Measurements from ENCODE around the gene DAAM1. TPM values are rescaled to one million over a fixed set of nuclear protein-coding genes. Genes with fewer than 3 reads are reported as not detected.

The DAAM1 gene
- polyA plus RNA-seq, 1 experiment, result 4.7 TPM

- POLR2A ChIA-PET, result interaction anchor here (1.0 kb wide), 1 partner anchor 19 kb away, joined by 3 read pairs; no protein-coding TSS in a partner anchor
- Histone ChIP-seq H3K27me3 (ENCODE audit: control insufficient read depth, insufficient read depth, low read length) (no peaks in the 10 kb centered on the region), H3K36me3 (ENCODE audit: control insufficient read depth, insufficient read depth, low read length) (peaks cover 1% of the 10 kb centered on the region; the same call in 1 of the 2 replicates), H3K4me3 (ENCODE audit: low read depth, low read length) (no peak overlapping the region)
- CTCF ChIA-PET, result no interaction called here
- DNase-seq (ENCODE audit: low read depth), result no peak
- TF ChIP-seq CTCF (IDR thresholded peaks at IDR 0.05; ENCODE audit: insufficient read depth, low read depth, low read length), result no peak
Measured at GRCh38 chr14:59358784-59359183, 170.3 kb downstream of the DAAM1 start.

- no peak for TF ChIP-seq CTCF (IDR thresholded peaks at IDR 0.05; ENCODE audit: insufficient read depth, low read depth, low read length)
- POLR2A ChIA-PET, result no interaction called here
- peaks cover 1% of the 10 kb centered on the region; the same call in 1 of the 2 replicates for H3K36me3 ChIP-seq (ENCODE audit: control insufficient read depth, insufficient read depth, low read length)
- no peak for DNase-seq (ENCODE audit: low read depth)
- no peak overlapping the region for H3K4me3 ChIP-seq (ENCODE audit: low read depth, low read length)
- CTCF ChIA-PET, result no interaction called here
- no peaks in the 10 kb centered on the region for H3K27me3 ChIP-seq (ENCODE audit: control insufficient read depth, insufficient read depth, low read length)
Measured at GRCh38 chr14:59359431-59360124, 171.1 kb downstream of the DAAM1 start.

- no peak for TF ChIP-seq CTCF (IDR thresholded peaks at IDR 0.05; ENCODE audit: insufficient read depth, low read depth, low read length)
- no peak overlapping the region for H3K4me3 ChIP-seq (ENCODE audit: low read depth, low read length)
- CTCF ChIA-PET, result no interaction called here
- H3K27me3 ChIP-seq (ENCODE audit: control insufficient read depth, insufficient read depth, low read length), result no peaks in the 10 kb centered on the region
- H3K36me3 ChIP-seq (ENCODE audit: control insufficient read depth, insufficient read depth, low read length), result peaks cover 1% of the 10 kb centered on the region; the same call in 1 of the 2 replicates
- no peak for DNase-seq (ENCODE audit: low read depth)
- POLR2A ChIA-PET, result no interaction called here
Measured at GRCh38 chr14:59360233-59360632, 171.8 kb downstream of the DAAM1 start.

GRCh38 chr14:59360923-59361794 lies 172.7 kb downstream of the DAAM1 start:
- peaks cover 1% of the 10 kb centered on the region; the same call in 1 of the 2 replicates for H3K36me3 ChIP-seq (ENCODE audit: control insufficient read depth, insufficient read depth, low read length)
- DNase-seq (ENCODE audit: low read depth), result no peak
- ChIA-PET CTCF (interaction anchor here (0.5 kb wide), 1 partner anchor 1078 kb away, joined by 3 read pairs; no protein-coding TSS in a partner anchor), POLR2A (interaction anchor here (0.6 kb wide), 1 partner anchor 205 kb away, joined by 4 read pairs; no protein-coding TSS in a partner anchor)
- H3K4me3 ChIP-seq (ENCODE audit: low read depth, low read length), result no peak overlapping the region
- TF ChIP-seq CTCF (IDR thresholded peaks at IDR 0.05; ENCODE audit: insufficient read depth, low read depth, low read length), result no peak
- no peaks in the 10 kb centered on the region for H3K27me3 ChIP-seq (ENCODE audit: control insufficient read depth, insufficient read depth, low read length)

GRCh38 chr14:59362513-59362912 lies 174.0 kb downstream of the DAAM1 start:
- H3K27me3 ChIP-seq (ENCODE audit: control insufficient read depth, insufficient read depth, low read length), result no peaks in the 10 kb centered on the region
- POLR2A ChIA-PET, result no interaction called here
- DNase-seq (ENCODE audit: low read depth), result no peak
- TF ChIP-seq CTCF (IDR thresholded peaks at IDR 0.05; ENCODE audit: insufficient read depth, low read depth, low read length), result no peak
- no peak overlapping the region for H3K4me3 ChIP-seq (ENCODE audit: low read depth, low read length)
- no peaks in the 10 kb centered on the region for H3K36me3 ChIP-seq (ENCODE audit: control insufficient read depth, insufficient read depth, low read length)
- CTCF ChIA-PET, result interaction anchor here (0.6 kb wide), 1 partner anchor 234 kb away, joined by 3 read pairs; no protein-coding TSS in a partner anchor

Data from BJ (cell line).